ENCODE results near the gene GPAT2. TPM values are rescaled to one million over a fixed set of nuclear protein-coding genes. Genes with fewer than 3 reads are reported as not detected.

Gene GPAT2
- total RNA-seq, 2 donors from 2014 or later: 1.8 to 3.9 TPM

Other genes with a start within 250 kb of the GPAT2 start
- gene ANKRD36C, start 43.1 kb downstream of the GPAT2 start, total RNA-seq: 10 to 100 TPM in 1 of 2 donors, 1 to 10 TPM in 1; 4.1 to 11.1 TPM
- 1 to 10 TPM in 1 of 2 donors, under 1 TPM in 1; 0.47 to 1.4 TPM for gene ADRA2B, start 81.7 kb upstream of the GPAT2 start, total RNA-seq
- gene ASTL, start 103.6 kb upstream of the GPAT2 start, total RNA-seq: not detected
- gene DUSP2, start 110.5 kb upstream of the GPAT2 start, total RNA-seq: 1 to 10 TPM; 4.0 to 9.0 TPM
- gene STARD7, start 173.9 kb upstream of the GPAT2 start, total RNA-seq: 100 to 1,000 TPM; 128 to 163 TPM
- 10 to 100 TPM; 88.9 to 95.2 TPM for gene TMEM127, start 231.1 kb upstream of the GPAT2 start, total RNA-seq
- 10 to 100 TPM; 77.0 to 79.7 TPM for gene CIAO1, start 231.3 kb upstream of the GPAT2 start, total RNA-seq